Heart right ventricle (tissue), 16 donors: ENCODE results near the gene OTOG. TPM values are rescaled to one million over a fixed set of nuclear protein-coding genes. Genes with fewer than 3 reads are reported as not detected.
A peak's percentile ranks its signal among the peaks of the same experiment; 100 is the strongest.

Source experiments
- ATAC-seq, 8 donors: fragments of 200-7000 bp; cut with Tn5 transposase; one replicate each; pipeline ENCODE4 v1.9.1; 2020; ENCODE audit warnings: mild to moderate bottlenecking in 8 of 8, moderate library complexity in 8 of 8, moderate number of reproducible peaks in 1 of 8
- DNase-seq, 2 donors: peaks; one replicate each; pipeline ENCODE4 v3.0.0-alpha.2; 2020
- H3K27ac ChIP-seq, 10 donors: fragments of 200-600 bp; sonication (generic) in 2 of 10; one replicate each; pipeline versions ENCODE4 v1.5.0 to v1.8.0; 2020 to 2022; ENCODE audit warnings: mild to moderate bottlenecking in 3 of 10
- H3K27me3 ChIP-seq, 7 donors: fragments of 200-600 bp; one replicate each; pipeline ENCODE4 v1.8.0; 2021 to 2022; ENCODE audit warnings: mild to moderate bottlenecking in 2 of 7
- H3K36me3 ChIP-seq, 9 donors: fragments of 200-600 bp; sonication (generic) in 1 of 9; one replicate each; pipeline versions ENCODE4 v1.5.0 to v1.8.0; 2020 to 2022; ENCODE audit warnings: mild to moderate bottlenecking in 2 of 9
- H3K4me1 ChIP-seq, 9 donors: fragments of 200-600 bp; sonication (generic) in 1 of 9; one replicate each; pipeline versions ENCODE4 v1.5.0 to v1.8.0; 2020 to 2022; ENCODE audit warnings: mild to moderate bottlenecking in 4 of 9
- H3K4me3 ChIP-seq, 10 donors: fragments of 200-600 bp; sonication (generic) in 2 of 10; one replicate each; pipeline versions ENCODE4 v1.5.0 to v1.8.0; 2020 to 2022; ENCODE audit warnings: mild to moderate bottlenecking in 7 of 10, moderate library complexity in 2 of 10
- H3K9me3 ChIP-seq, 11 donors: fragments of 200-600 bp in 10 of 11; sonication (generic) in 2 of 11; one replicate each; pipeline versions ENCODE4 v1.5.0 to v1.8.0; 2013 to 2022; ENCODE audit warnings: mild to moderate bottlenecking in 2 of 11, control low read depth in 1 of 11, moderate library complexity in 1 of 11
- CTCF ChIP-seq, 9 donors: fragments of 200-600 bp; sonication (generic) in 2 of 9; IDR thresholded peaks; one replicate each; pipeline versions ENCODE4 v1.5.0 to v1.8.0; 2021 to 2022; ENCODE audit warnings: antibody characterized with exemption in 9 of 9, mild to moderate bottlenecking in 5 of 9, moderate library complexity in 1 of 9
- WGBS, 2 donors: extraction: QIAGEN DNeasy Blood & Tissue Kit; methylation state at CpG; one replicate each; pipeline ENCODE4 v1.1.7; 2013; ENCODE audit warnings: inconsistent platforms in 1 of 2; 5-methylcytosine and 5-hydroxymethylcytosine counted together
- intact Hi-C, 10 donors: fragments of 100-400 bp; cut with DNase I; formaldehyde crosslinking; loops; one replicate each; pipeline versions ENCODE4 v1.11.1 to v1.14.2; 2022
- polyA plus RNA-seq, 2 donors: library from polyadenylated mRNA; stranded (reverse); fragments of 200-250 nt; gene quantifications; one replicate each; pipeline ENCODE4 v1.2.3, GENCODE V29; 2013
- total RNA-seq, 10 donors: library from RNA; stranded (reverse); fragmentation: NEBNext Ultra II Directional in 3 of 10; extraction: Animal tissue kit (Norgen Biotek cat#: 25700) in 3 of 10; gene quantifications; one replicate each; pipeline versions ENCODE4 v1.2.1 to v1.2.4, GENCODE V29; 2021 to 2023
- donor health status: Arrhythmogenic right ventricular cardiomyopathy.
- donor health status: ischemic (EF 13 %, LVEDD 7.1; RV severe dilation, severe dysfunction).
- donor health status: healthy with polysubstance abuse.
- donor health status: DM: no; HTN: yes; CAD: no.
- donor health status: DM: no; HTN: no; CAD: no.
- donor health status: ischemic (EF 25% LVEDD 6.9; RV normal size, moderate dysfunction).
- donor health status: ischemic (EF 25% LVEDD 5.7; RV mildly dilated, moderate dysfunction).
- donor health status: healthy.
- donor health status: DM: yes; HTN: yes; CAD: no.
- donor health status: Ischemic cardiomyopathy.
- donor health status: ischemic (EF 35%, LVEDD 5.7; RV mildly dilated, moderate dysfunction).
- donor health status: nonischemic (EF 11% LVEDD 7.7; RV severe dilation, severe dysfunction).
- donor health status: DM: yes; HTN: yes; CAD: no.
- donor health status: PGD.
- donor health status: ischemic (EF 29% LVEDD 5.4; RV normal size, mild dysfunction).
- donor health status: nonischemic (EF 23%, LVEDD 6.1; RV moderate dilation, normal function).

Gene OTOG
- total and polyA plus RNA-seq, 12 donors = not detected

- Histone ChIP-seq H3K4me3 (no peak overlapping the region), H3K27me3 (peaks cover 4 to 69% (median 53%) of the 10 kb centered on the region in 7 donors), H3K9me3 (no peaks in the 10 kb centered on the region), H3K27ac (no peak overlapping the region), H3K4me1 (no peaks in the 10 kb centered on the region), H3K36me3 (no peaks in the 10 kb centered on the region)
- 64 to 67% methylated on average over 10 of the region's 10 CpGs for WGBS, 2 donors
- DNase-seq (no peak), ATAC-seq (no peak)
- TF ChIP-seq CTCF (IDR thresholded peaks at IDR 0.05) = no peak
- intact Hi-C loops = no loop called here
Measured at GRCh38 chr11:17691976-17692375, 144.9 kb downstream of the OTOG start.

DNA sequence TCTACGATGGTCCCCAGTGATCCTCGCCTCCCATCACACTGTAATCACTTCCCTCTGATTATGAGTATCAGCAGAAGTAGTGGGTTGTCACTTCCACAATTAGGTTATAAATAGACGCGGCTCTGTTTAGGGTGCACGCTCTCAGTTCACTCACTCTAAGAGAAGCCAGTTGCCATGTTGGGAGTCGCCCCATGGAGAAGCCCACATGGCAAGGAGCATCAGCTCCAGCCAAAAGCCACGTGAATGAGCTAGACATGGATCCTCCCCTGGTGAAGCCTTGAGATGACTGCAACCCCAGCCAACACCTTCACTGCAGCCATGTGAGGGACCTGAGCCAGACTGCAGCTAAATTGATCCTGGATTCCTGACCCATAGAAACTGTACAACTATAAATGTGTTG is 145.9 kb downstream of the OTOG start:
- WGBS, 2 donors = 44 to 59% methylated on average over 7 of the region's 7 CpGs
- Histone ChIP-seq H3K36me3 (no peaks in the 10 kb centered on the region), H3K9me3 (no peaks in the 10 kb centered on the region), H3K4me1 (no peaks in the 10 kb centered on the region), H3K4me3 (no peak overlapping the region), H3K27ac (no peak overlapping the region), H3K27me3 (peaks cover 4 to 70% (median 57%) of the 10 kb centered on the region in 7 donors)
- DNase-seq = no peak
- ATAC-seq = peak in 2 of 8 donors; percentile 19 to 35
- TF ChIP-seq CTCF (IDR thresholded peaks at IDR 0.05) = no peak
- intact Hi-C loops = no loop called here

DNA sequence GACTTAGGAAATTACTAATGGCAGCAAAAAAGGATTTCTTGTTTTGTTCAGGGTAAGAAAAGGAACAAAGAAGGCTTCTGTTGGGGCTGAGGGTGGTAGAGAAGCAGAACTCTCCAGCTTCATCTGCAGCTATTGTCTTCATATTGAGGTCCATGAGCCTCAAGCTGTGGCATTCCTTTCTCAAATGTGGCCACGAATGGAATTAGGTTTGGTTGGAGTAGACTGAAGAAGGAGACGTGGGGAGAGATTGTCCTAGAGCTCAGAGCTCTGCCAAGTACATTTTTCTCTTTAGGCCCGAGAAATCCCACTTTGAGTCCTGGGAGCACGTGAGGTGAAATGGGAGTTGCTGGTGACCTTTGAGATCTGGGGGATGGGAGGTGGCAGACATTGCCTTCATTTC is 146.5 kb downstream of the OTOG start:
- 59 to 82% methylated on average over 4 of the region's 4 CpGs for WGBS, 2 donors
- Histone ChIP-seq H3K4me1 (no peaks in the 10 kb centered on the region), H3K27me3 (peaks cover 4 to 70% (median 57%) of the 10 kb centered on the region in 7 donors), H3K9me3 (no peaks in the 10 kb centered on the region), H3K4me3 (no peak overlapping the region), H3K27ac (no peak overlapping the region), H3K36me3 (no peaks in the 10 kb centered on the region)
- intact Hi-C loops = no loop called here
- DNase-seq = no peak
- ATAC-seq = no peak
- TF ChIP-seq CTCF (IDR thresholded peaks at IDR 0.05) = no peak

DNA sequence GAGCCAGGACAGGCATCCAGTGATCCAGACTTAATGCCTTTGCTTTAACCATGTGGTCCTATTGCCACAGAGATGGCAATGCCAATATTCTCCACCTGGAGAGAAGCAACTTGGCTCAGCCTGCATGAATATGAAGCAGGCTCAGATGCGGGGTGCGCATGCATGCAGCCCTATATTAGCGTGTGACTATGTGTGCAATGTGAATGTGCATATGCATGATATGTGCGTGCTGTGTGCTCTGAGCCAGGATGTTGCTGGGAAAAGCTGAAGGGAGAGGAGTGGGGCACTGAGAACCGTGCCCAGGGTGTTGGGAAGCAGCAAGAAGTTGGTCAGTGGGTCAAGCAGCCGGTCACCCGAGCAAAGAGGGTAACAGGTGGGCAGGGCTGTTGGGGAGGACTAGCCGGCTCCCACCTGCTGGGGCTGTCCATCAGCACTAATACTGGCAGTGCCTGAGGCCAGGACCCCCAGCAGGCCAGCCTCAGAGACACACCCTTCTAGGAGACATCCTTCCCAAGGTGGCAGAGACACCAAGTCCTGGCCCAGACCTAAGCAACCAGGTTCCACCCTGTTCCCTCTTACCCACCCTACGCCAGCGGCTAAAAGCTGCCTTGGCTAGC is 147.5 kb downstream of the OTOG start:
- WGBS, 2 donors = 81 to 91% methylated on average over 10 of the region's 10 CpGs
- Histone ChIP-seq H3K27me3 (peaks cover 4 to 66% (median 57%) of the 10 kb centered on the region in 7 donors), H3K36me3 (no peaks in the 10 kb centered on the region), H3K9me3 (no peaks in the 10 kb centered on the region), H3K4me3 (no peak overlapping the region), H3K4me1 (no peaks in the 10 kb centered on the region), H3K27ac (no peak overlapping the region)
- intact Hi-C loops = no loop called here
- no peak for TF ChIP-seq CTCF (IDR thresholded peaks at IDR 0.05)
- ATAC-seq (no peak), DNase-seq (no peak)
